ENCODE results near the gene RFX4.
"Not testable (repeated sequence)": the region's sequence is repeated elsewhere in the genome, so short reads cannot be mapped to it uniquely, and the experiment has no call there.

Gene RFX4

DNA sequence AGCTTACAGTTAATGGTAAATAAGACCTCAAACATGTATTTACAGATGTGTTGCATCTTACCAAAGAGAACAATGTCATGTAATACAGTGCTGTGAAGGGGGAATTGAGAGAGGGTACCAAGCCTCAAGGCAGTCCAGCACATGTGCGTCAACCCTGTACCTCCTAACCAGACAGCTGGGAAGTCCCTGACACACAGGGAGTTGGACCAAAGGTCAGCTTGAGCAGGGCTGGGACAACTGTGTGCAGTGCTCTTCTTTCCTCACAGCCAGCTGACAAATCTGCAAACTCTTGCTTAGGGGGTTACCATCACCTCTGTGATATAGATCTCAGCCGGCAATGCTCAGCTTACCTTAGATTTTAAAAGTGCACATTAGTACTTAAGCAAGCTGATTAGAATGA is 134.9 kb downstream of the RFX4 start:
- H3K4me3 ChIP-seq (ENCODE audit: low read length): no peak overlapping the region
- no peak for DNase-seq (ENCODE audit: low read depth, low spot score)

DNA sequence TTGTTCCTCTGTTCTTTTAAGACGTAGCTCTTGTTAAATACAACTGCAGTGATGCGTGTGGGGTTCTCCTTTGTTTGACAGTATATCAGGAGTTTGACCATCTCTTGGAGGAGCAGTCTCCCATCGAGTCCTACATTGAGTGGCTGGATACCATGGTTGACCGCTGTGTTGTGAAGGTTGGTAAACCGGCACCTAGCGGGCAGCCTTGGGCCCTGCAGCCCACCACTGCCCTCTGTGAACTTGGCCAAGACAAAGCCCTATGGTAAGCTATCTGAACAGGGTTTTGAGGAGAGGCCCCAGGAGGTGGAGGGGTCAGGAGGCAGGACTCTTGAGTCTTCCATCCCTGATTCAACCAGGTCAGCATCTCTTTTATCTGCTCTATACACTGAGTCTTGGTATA is 137.1 kb downstream of the RFX4 start:
- no peak overlapping the region for H3K4me3 ChIP-seq (ENCODE audit: low read length)
- DNase-seq (ENCODE audit: low read depth, low spot score): no peak

DNA sequence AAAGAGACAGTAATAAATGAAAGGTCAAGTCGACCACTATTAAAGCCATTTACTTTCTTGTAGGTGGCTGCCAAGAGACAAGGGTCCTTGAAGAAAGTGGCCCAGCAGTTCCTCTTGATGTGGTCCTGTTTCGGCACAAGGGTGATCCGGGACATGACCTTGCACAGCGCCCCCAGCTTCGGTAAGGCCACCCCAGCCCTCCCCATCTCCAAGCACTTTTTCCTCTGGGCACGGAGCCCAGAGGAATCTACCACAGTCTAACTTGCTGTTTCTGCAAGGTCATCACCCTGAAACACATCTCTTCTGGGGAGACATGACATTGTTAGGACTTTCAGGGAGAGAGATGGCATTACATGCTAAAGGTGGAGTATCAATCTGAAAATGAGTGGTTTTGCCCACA is 137.9 kb downstream of the RFX4 start:
- no peak overlapping the region for H3K4me3 ChIP-seq (ENCODE audit: low read length)
- no peak for DNase-seq (ENCODE audit: low read depth, low spot score)

DNA sequence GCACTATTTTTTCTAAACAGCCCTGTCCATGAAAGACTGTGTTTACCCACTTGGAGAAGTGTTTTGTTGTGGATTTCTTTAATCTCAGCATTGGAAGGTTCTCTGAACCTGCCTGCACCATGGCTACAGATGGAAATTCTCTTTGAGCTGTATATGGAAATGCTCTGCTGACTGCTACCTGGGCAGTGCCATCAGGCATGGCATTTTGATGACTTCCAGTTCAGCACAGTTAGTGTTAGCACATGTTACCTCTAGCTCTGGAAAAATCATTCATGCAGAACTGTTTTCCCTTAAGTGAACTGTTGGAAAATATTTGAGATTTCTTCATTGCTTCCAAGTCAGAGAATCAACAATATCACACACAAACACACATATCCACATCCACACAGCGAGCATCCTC is 139.1 kb downstream of the RFX4 start:
- no peak overlapping the region for H3K4me3 ChIP-seq (ENCODE audit: low read length)
- DNase-seq (ENCODE audit: low read depth, low spot score): no peak

DNA sequence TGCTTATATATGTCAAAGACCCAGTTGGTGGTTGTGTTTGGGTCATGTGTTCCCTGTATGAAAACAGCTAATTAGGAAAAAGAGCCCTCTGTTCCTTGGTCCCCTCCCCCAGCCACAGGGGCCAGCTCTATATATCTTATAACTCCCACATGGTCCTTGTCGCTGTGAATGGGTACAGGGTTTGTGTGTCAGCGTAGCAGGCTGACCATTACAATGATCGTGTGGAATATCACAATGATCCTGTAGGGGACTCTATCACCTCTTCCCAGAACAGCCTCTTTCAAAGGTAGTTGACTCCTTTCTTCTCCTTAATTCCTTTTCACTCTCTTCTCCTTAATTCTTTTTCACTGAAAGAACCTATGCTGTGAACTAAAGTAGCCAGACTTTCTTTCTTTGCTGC is 140.0 kb downstream of the RFX4 start:
- no peak for DNase-seq (ENCODE audit: low read depth, low spot score)

DNA sequence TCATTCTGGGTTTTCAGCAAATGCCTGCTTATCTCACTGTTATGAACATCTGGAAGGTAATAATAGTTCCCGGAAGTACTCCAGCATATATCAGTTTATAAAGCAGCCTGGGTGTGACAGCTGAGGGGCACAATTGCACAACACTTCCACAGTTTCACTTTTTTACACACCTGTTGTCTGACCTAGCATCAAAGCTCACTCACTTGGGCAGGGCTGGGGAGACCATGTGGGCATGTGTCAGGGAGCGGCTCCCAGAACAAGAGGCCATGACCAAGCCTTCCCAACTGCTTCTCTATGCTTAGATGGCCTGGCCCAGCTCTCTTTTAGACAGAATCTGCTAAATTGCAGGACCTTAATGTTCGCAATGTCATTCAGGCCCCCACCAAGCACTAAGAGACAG is 140.6 kb downstream of the RFX4 start:
- no peak overlapping the region for H3K4me3 ChIP-seq (ENCODE audit: low read length)
- DNase-seq (ENCODE audit: low read depth, low spot score): no peak

More for the DNA sequence above, 140.0 kb downstream of the RFX4 start:
- H3K4me3 ChIP-seq (ENCODE audit: low read length): no peak overlapping the region

DNA sequence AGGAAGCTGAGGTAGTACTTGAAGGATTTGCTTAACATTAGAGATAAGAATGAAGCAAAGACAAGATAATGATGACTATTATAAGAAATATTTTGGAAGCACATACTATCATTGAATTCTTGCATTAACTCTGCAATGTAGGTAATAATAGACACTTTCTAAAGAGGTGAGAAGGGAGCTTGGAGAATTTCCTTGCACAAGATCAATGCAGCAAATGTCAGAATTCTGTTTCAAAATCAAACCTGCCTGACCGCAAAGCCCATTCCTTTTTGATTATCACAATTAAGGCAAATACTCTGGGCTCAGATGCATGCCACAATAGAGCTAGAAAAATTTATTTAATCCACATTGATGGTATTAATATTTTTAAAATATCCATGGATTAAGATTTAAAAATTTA is 141.3 kb downstream of the RFX4 start:
- H3K4me3 ChIP-seq (ENCODE audit: low read length): no peak overlapping the region

DNA sequence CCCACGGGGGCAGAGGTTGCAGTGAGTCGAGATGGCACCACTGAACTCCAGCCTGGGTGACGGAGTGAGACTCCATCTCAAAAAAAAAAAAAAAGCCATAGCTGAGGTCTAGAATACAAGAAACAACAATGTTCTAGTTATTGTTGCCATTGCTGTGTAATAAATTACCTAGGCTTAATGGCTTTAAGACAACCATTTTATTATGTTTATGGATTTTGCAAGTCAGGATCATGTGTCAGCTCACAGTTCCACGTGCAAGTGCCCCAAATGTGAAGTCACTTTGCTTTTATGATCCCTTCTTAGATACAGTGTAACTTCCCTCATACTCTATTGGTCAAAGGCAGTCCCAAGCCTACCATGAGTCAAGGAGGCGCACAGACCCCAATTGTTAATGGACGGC is 142.1 kb downstream of the RFX4 start:
- DNase-seq (ENCODE audit: low read depth, low spot score): no peak
- no peak overlapping the region for H3K4me3 ChIP-seq (ENCODE audit: low read length)

More for the DNA sequence above, 141.3 kb downstream of the RFX4 start:
- no peak for DNase-seq (ENCODE audit: low read depth, low spot score)

DNA sequence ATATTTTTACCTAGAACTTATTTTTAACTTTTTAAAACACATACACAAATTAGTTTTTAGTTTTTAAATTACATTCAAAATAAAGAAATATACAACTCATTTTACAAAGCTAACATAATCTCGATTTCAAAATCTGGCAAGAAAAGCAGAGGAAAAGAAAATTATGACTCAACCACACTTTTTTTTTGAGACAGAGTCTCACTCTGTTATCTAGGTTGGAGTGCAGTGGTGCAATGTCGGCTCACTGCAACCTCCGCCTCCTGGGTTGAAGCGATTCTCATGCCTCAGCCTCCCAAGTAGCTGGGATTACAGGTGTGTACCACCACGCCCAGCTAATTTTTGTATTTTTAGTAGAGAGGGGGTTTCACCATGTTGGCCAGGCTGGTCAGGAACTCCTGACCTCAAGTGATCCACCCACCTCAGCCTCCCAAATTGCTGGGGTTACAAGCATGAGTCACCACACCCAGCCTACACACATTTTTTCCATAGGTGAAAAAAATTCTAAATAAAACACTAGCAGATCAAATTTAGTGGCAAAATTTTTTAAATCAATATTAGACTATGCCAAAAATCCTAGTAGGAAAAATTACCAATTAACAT is 143.9 kb downstream of the RFX4 start:
- H3K4me3 ChIP-seq (ENCODE audit: low read length); DNase-seq (ENCODE audit: low read depth, low spot score): not testable (repeated sequence)

DNA sequence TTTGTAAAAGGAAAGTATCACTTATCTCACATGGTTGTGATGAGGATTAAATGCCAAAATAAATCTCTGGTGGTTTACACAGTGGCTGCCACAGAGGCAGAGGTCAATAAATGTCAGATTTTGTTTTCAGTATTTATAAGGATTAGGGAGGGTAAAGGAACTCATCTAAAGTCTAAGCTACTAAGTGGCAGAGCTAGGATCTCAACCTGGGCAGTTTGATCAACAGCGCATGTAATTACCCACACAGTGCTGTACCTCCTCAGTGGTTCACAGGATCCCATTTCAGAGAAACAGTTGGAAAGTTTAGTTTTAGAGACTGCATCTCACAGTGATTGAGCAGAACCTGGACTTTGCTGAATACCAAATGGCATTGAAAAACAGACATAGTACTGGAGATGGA is 146.8 kb downstream of the RFX4 start:
- no peak for DNase-seq (ENCODE audit: low read depth, low spot score)

DNA sequence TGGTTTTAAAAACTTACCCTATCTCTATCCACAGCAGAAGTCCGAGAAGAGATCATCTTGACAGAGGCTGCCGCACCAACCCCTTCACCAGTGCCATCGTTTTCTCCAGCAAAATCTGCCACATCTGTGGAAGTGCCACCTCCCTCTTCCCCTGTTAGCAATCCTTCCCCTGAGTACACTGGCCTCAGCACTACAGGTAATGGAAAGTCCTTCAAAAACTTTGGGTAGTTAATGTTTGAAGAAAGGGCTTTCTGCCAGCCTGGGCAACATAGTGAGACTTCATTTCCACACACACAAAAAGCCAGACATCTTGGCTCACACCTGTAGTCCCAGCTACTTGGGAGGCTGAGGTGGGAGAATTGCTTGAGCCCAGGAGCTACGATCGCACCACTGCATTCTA is 150.1 kb downstream of the RFX4 start:
- no peak for DNase-seq (ENCODE audit: low read depth, low spot score)
- H3K4me3 ChIP-seq (ENCODE audit: low read length): no peak overlapping the region

More for the DNA sequence above, 146.8 kb downstream of the RFX4 start:
- no peak overlapping the region for H3K4me3 ChIP-seq (ENCODE audit: low read length)

DNA sequence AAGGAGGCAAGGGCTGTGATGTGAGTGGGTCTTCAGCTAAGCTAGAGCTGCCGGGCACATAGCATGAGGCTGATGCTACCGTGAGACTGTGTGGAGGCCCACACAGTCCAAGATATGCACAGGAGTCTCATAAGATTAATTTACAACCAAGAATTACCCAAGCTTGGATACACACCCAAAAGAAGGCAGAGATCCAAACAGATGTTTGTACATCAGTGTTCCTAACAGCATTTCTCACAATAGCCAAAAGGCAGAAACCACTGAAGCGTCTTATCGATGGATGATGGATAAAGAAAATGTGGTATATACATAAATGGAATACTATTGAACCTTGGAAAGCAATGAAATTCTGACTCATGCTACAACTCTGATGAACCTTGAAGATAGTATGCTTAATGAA is 150.9 kb downstream of the RFX4 start:
- DNase-seq (ENCODE audit: low read depth, low spot score): no peak
- H3K4me3 ChIP-seq (ENCODE audit: low read length): no peak overlapping the region

DNA sequence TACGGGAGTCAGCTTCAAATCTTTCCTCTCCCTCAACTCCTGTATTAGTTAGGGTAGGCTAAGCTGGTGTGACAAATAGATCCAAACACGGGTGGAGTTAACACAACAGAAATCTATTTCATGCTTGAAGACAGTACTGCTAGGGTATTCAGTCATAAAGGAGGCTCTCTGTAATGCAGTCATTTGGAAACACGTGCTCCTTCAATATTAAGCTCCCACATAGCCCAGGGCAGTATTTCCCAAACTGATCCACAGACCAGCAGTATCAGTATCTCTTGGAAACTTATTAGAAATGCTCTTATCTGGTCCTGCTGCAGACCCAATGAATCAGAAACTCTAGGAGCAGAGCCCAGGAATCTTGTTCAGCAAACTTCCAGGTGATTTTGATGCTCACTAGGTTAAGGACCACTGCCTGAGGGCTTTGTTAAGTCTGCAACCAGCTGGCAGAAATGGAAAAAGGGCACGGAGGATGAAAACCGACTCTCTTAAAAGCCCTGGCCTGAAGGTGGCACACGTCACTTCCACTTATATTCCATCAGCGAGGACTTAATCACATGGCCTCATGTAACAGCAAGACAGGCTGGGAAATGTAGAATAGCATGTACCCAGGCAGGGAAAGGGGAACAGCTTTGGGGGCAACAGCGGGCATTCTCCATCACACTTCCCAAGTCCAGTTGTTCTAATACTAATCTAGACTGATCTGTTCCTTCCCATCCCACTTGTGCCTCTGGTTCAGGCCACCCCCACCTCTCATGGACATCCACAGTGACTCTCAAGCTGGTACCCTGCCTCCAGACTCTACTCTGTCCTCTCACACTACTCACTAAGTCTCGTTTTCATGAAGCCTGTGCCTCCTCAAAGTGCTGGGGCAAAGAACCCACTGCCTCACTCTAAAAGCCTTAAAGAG is 153.5 kb downstream of the RFX4 start:
- no peak for DNase-seq (ENCODE audit: low read depth, low spot score)

DNA sequence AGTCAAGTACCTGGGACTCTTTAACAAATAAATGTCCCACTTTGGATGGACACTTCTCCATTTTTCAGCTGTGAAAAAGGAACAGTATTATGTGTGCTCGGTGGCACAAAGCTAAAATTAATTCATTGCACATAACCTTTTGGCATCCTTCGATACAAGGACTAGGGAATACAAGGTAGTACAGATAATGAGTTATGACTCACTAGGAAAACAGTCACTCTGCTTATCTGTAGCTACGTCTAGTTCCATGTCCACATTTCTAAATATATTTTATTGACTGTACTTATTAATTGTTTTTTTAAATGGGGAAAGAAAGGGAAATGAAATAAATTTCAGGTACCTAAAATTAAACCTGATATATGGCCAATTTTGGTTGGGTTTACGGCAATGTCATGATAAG is 156.5 kb downstream of the RFX4 start:
- DNase-seq (ENCODE audit: low read depth, low spot score): no peak
- no peak overlapping the region for H3K4me3 ChIP-seq (ENCODE audit: low read length)

More for the DNA sequence above, 153.5 kb downstream of the RFX4 start:
- H3K4me3 ChIP-seq (ENCODE audit: low read length): no peak overlapping the region

DNA sequence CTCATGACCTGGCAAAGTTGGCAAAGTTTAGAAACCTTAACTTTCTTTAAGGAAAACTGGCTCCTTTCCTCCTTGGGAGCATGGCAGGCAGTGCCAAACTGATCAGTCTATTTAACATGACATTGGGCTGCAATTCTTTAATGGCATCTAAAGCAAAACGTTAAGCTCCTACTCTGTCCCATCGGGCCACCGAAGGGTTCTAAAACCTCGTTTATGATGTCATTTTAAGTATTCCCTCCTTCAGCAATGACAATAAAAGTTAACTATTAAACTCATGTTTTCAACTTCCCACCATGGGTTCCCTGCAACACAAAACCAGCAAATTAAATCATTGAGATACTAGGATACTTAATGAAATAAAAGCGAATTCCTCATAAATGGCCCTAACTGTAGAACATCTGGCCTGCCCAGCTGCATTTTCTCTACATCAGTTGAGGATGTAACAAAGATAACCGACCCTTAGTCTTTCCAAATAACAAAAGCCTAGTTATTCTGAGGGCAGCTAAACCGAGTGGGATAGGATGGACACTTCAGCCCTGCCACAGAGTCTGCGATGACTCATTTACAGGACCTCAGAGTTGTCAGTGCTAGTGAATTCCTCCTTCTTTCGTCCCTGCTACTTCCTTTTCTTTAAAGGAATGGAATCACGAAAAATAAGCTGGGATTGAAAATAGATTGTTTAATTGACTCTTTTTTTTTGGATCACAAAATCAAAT is 157.2 kb downstream of the RFX4 start:
- no peak for DNase-seq (ENCODE audit: low read depth, low spot score)
- H3K4me3 ChIP-seq (ENCODE audit: low read length): no peak overlapping the region

DNA sequence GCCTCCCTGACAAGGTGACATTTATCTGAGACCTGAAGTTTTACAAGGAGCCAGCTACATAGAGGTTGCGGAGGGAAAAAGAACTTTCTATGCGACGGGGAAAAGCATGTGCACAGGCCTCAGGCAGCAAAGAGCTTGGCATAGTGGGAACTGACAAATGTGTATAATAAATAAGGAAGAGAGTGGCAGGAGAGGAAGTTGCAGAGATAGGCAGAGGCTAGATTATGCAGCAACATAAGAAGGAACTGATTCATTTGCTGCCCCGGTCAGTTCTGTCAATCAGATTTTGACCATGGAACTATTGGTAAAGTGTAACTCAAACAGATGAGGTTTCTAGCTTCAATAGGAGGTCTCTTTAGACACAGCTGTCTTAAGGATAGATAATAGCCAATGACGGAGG is 158.0 kb downstream of the RFX4 start:
- DNase-seq (ENCODE audit: low read depth, low spot score): no peak
- no peak overlapping the region for H3K4me3 ChIP-seq (ENCODE audit: low read length)

DNA sequence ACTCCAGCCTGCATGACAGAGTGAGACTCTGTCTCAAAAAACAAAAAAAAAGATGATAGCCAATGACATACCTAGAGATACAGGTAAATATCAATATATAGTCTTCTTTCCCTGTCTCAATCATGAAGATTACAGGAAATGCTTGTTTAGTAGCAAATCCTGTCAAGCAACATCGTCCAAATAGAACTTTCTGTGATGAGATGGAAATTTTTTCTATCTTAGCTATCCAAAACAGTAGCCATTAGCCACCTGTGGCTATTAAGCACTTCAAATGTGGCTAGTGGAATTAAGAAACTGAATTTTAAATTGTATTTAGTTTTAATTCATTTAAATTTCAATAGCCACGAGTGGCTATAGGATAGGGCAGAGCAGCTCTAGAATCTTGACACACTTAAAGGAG is 158.4 kb downstream of the RFX4 start:
- H3K4me3 ChIP-seq (ENCODE audit: low read length): no peak overlapping the region
- no peak for DNase-seq (ENCODE audit: low read depth, low spot score)

DNA sequence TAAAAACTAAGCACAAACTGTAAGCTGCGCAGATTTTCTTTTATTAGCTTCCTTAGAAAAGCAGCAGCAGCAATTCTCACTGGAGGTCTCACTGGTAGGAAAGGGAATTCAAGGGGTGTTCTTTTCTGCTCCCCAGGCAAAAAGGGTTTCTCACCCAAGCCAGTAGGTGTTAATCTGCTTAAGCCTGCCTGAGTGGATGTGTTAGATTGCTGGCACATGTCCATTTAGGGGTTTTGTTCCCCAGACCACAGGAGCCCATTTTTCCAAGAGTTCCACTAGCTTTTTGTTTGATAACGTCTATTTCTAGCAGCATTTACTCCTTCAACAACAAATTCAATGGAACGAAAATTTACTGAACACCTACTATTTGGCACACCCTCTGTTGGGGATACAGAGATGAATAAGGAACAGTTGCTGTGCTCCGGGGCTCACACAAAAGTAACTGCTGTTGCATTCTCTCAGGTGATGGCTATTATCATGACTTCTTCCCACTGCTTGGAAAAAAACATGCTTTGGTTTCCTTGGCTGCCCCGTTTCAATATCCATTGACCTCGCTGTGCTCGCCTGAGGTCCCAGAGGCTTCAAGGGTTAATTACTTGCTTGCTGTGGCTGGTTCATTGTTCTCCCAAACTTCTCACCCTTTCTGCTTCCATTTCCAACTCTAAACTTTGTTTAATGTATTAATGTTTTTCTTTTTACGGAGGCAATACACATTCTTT is 160.6 kb downstream of the RFX4 start:
- no peak overlapping the region for H3K4me3 ChIP-seq (ENCODE audit: low read length)
- DNase-seq (ENCODE audit: low read depth, low spot score): no peak

DNA sequence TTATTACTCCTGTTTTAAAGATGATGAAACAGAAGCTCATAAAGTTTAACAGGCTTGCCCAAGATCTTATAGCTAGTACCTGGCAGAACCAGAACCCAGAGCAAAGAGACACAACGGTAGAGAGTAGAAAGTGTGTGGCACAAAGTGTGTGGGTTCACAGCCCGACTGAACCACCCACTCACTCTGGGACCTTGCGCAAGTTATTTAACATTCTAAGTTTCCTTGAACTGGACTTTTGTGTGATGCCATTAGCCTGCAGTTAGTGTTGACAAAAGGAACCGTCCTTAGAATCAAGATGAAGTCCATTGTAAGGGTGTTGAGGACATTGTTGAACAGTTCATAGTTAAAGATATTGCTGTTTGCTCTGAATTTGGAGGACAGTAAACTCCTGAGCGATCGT is 161.8 kb downstream of the RFX4 start:
- H3K4me3 ChIP-seq (ENCODE audit: low read length): no peak overlapping the region
- DNase-seq (ENCODE audit: low read depth, low spot score): no peak

Measured in Jurkat, Clone E6-1 (cell line).